GM10266 (cell line): ENCODE results near the gene PHACTR1.

Source experiments
- DNase-seq: peaks from one replicate; pipeline ENCODE4 v3.0.0; 2012; ENCODE audit errors: extremely low spot score
- TF ChIP-seq, protein P1 (sequence below): IDR thresholded peaks from 2 replicates; pipeline ENCODE4 v1.5.1; 2012; ENCODE audit warnings: mild to moderate bottlenecking, low read depth; ENCODE audit not compliant: control insufficient read depth, insufficient read depth; ENCODE audit errors: missing control alignments

The PHACTR1 gene

DNA sequence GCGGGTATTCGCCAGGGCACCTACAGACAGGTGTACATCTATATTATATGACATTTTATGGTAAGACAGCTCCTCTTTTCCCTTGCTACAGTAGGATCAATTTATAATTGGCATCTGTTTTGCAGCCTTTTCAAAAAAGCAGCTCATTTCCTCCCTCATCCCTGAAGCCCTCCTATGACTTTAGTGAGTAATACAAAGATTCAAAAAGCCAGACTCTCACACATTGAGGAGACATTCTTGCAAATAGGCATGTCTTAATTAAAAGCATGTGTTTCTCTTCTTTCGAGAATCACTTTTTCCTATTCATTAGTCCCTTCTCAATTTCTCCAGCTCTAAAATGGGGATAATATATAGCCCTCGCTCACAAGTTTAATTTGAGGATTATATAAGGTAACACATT lies 328.3 kb downstream of the PHACTR1 start:
- TF ChIP-seq, protein P1, sequence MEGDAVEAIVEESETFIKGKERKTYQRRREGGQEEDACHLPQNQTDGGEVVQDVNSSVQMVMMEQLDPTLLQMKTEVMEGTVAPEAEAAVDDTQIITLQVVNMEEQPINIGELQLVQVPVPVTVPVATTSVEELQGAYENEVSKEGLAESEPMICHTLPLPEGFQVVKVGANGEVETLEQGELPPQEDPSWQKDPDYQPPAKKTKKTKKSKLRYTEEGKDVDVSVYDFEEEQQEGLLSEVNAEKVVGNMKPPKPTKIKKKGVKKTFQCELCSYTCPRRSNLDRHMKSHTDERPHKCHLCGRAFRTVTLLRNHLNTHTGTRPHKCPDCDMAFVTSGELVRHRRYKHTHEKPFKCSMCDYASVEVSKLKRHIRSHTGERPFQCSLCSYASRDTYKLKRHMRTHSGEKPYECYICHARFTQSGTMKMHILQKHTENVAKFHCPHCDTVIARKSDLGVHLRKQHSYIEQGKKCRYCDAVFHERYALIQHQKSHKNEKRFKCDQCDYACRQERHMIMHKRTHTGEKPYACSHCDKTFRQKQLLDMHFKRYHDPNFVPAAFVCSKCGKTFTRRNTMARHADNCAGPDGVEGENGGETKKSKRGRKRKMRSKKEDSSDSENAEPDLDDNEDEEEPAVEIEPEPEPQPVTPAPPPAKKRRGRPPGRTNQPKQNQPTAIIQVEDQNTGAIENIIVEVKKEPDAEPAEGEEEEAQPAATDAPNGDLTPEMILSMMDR, result no peak
- DNase-seq, result no peak

DNA sequence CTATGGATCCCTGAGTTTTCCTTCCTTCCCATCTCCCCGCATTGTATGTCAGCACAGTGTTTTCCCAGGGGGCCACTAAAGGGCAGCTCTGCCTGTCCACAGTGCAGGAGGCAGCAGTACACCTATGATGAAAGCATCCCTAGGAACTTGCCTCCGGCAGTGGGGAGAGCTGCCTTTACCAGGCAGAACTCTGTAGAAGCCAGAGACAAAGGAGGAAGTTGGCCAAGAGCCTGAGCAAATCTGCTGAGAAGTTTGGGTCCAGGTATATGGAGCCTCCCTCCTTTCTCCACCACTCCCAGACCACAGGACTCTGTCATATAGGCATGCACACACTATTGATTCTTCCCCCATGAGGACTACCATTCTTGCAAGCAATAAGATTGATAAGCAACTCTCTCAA lies 329.1 kb downstream of the PHACTR1 start:
- TF ChIP-seq, protein P1, result no peak
- no peak for DNase-seq

DNA sequence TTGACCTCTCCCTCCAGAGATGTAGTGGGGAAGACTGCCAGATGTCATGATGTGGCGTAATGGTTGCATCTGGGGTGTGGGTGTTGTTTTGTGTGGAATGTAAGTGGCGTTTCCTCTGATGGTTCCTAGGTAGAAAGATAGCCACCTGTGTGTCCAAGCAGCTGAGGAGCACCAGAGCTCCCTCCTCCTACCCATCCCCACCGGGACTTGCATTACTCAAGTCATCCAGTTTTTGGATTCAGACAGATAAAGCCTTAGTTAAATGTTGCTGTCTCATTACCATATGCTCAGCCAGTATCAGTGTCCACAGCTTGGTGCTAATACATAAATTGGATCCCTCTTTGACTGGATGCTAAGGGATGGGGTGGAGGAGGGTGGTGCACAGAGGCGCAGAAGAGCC lies 329.5 kb downstream of the PHACTR1 start:
- TF ChIP-seq, protein P1, result no peak

DNA sequence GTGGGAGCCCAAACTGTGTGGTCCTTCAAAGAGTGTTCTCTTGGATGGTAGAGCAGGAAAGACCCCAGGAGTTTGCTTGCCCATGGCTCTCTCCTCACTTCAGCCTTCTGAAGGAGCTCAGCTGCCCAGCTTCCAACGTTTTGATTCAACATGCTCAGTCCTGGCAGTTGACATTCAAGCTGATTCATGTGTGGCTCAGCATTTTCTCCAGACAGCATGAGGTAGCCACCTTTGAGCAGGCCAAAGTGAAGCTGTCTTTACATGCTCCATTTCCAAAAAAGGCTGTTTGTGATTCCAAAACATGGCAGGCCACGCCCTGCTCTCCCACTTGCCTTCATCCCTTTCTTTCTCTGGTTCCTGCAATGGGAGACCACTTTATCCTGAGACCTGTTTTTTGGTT lies 331.5 kb downstream of the PHACTR1 start:
- TF ChIP-seq, protein P1, result no peak

More for the DNA sequence above, 329.5 kb downstream of the PHACTR1 start:
- DNase-seq, result no peak

DNA sequence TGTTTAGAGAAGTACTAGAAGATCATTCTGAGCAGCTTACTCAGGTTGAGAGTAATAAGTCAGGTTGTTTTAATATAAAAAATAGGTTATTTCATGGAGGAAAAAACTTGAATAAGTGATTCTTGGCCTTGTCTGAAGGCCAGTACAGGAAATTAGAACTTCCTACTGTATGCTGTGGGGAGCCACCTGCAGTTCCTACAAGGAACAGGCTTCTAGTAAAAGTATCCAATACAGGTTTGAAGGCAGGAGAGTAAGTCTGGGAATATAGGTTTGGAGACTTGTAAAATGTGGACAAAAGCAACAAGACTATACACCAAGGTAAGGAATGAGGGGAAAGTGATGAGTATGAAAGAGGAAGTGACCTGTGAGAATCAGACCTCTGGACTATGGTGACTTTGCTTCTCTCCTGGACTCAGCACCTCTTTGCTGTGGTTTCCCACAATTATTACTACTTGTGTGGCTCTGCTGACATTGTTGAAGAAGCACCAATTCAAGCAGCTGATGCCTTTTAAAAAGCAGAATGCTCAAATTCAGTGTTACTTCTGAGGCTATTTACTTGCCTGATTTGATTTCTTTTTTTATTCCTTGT lies 333.2 kb downstream of the PHACTR1 start:
- TF ChIP-seq, protein P1, result no peak
- no peak for DNase-seq

More for the DNA sequence above, 331.5 kb downstream of the PHACTR1 start:
- DNase-seq, result no peak

DNA sequence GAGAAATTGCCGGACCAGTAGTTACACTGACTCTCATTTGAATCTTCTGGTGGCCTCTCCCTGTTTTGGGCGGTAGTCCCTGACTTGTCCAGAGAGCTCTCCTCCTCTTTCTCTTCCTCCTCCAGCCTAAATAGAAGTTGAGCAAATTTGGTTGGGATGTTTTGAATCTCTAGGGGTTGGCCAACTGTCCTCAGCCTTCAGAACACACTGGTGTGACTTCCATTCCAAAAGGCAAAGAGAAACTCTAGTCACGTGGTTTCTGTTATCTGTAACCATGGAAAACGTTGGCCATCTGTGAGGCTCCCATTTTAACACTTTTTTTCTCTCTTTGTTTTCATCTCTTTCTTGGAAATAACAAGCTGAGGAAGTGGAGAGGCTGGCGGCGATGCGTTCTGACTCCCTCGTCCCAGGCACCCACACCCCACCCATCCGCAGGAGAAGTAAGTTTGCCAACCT lies 336.5 kb downstream of the PHACTR1 start:
- DNase-seq, result no peak
- TF ChIP-seq, protein P1, result no peak

DNA sequence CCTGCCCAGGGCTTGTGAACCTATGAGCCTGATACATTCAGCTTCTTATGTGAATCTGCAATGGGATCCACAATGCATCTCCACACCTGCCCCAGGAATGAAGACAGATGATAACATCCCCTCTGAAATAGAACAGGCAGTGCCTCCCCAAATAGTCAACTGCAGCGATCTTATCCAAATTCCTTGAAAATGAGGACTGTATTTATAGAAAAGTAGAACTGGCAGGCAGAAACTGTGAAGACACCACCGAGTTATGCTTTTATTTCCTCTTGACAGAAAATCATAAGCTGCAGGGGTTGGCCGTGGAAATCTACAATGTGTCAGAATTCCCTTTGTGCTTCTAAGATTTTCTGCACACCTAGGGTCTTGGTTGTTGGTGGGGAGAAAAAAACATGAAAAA lies 341.5 kb downstream of the PHACTR1 start:
- no peak for DNase-seq
- TF ChIP-seq, protein P1, result no peak
